DOHH2 (cell line): ENCODE results near the gene PLA2G4B.

Experiments
- CTCF ChIP-seq: fragments of 200-600 bp; sonication (generic); IDR thresholded peaks from one replicate; pipeline ENCODE4 v1.5.1; 2014; ENCODE audit warnings: antibody characterized with exemption, mild to moderate bottlenecking, low read depth, low read length; ENCODE audit not compliant: poor library complexity, severe bottlenecking
- EZH2phosphoT487 ChIP-seq: fragments of 200-600 bp; sonication (generic); IDR thresholded peaks from 2 replicates; pipeline ENCODE4 v1.6.1; 2017; ENCODE audit warnings: borderline replicate concordance, mild to moderate bottlenecking, antibody characterized with exemption, low read length, moderate library complexity, mixed read lengths

- no peak for TF ChIP-seq CTCF
- TF ChIP-seq EZH2phosphoT487: no peak
These were observed 56.8 kb downstream of the PLA2G4B start for GRCh38 chr15:41895491-41895890.
